ENCODE results near the gene MRFAP1L1. TPM values are rescaled to one million over a fixed set of nuclear protein-coding genes. Genes with fewer than 3 reads are reported as not detected.

Gene MRFAP1L1
- total RNA-seq, 4 donors from 2014 or later, result 51.6 to 76.6 (median 59.6) TPM

GRCh38 chr4:6750286-6751221 lies 40.9 kb upstream of the MRFAP1L1 start:
- Histone ChIP-seq H3K36me3 (no peaks in the 10 kb centered on the region), H3K4me1 (peaks cover 0 to 66% (median 40%) of the 10 kb centered on the region in 4 donors), H3K27ac (peak overlapping the region in 3 of 4 donors; percentile 77 to 86 (median 85)), H3K9me3 (no peaks in the 10 kb centered on the region), H3K4me3 (no peak overlapping the region), H3K27me3 (no peaks in the 10 kb centered on the region)
- no peak for DNase-seq (ENCODE audit: low spot score in 2 of 2)
- TF ChIP-seq EP300 (IDR thresholded peaks at IDR 0.05), result no peak
- 67 to 81% methylated on average over 11 to 22 of the region's 23 CpGs for WGBS, 2 donors

DNA sequence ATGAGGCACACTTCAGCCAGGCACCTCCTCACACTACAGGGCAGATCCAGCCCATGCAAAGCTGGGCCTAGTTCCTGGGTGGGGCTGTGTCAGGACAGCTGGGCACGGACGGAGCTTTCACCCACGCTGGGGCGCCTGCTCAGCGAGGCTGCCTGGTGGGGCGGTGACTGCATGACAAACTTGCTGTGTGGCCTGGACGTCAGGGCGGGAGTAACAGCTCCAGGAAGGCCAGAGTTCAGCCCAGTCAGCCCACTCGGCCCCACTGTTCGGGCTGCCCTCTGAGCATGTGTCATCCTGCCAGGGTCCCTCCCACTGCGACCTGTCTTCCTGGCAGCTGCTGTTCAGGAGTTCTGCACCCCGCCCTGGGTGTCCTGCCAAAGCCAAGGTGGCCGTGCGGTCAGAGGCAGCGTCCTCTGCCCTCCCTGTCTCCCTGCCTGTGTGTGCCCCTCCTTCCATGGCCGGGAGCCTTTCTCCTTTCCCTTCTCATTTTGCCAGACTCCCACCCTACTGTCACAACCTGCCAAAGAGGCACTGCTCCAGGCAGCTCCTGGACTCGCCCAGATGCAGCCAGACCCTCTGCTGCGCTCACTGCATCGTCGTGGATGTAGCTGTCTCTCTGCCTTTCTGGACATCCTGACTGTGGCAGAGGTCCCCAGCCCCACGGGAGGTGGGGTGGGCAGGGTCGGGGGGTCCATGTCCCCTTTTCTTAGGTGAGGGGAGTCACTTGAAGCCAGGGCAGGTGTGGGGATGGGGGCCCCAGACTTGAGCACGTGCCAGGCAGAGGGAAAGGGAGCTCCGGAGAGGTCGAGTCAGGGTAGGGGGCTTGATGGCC lies 39.9 kb upstream of the MRFAP1L1 start:
- WGBS, 2 donors, result 25 to 35% methylated on average over 17 to 25 of the region's 25 CpGs
- Histone ChIP-seq H3K27me3 (no peaks in the 10 kb centered on the region), H3K36me3 (no peaks in the 10 kb centered on the region), H3K4me3 (no peak overlapping the region), H3K9me3 (no peaks in the 10 kb centered on the region), H3K4me1 (peaks cover 0 to 58% (median 40%) of the 10 kb centered on the region in 4 donors), H3K27ac (peak overlapping the region in 3 of 4 donors; percentile 77 to 86 (median 85))
- TF ChIP-seq EP300 (IDR thresholded peaks at IDR 0.05), result peak in 1 of 2 donors; percentile 81
- TF ChIP-seq, protein P1, sequence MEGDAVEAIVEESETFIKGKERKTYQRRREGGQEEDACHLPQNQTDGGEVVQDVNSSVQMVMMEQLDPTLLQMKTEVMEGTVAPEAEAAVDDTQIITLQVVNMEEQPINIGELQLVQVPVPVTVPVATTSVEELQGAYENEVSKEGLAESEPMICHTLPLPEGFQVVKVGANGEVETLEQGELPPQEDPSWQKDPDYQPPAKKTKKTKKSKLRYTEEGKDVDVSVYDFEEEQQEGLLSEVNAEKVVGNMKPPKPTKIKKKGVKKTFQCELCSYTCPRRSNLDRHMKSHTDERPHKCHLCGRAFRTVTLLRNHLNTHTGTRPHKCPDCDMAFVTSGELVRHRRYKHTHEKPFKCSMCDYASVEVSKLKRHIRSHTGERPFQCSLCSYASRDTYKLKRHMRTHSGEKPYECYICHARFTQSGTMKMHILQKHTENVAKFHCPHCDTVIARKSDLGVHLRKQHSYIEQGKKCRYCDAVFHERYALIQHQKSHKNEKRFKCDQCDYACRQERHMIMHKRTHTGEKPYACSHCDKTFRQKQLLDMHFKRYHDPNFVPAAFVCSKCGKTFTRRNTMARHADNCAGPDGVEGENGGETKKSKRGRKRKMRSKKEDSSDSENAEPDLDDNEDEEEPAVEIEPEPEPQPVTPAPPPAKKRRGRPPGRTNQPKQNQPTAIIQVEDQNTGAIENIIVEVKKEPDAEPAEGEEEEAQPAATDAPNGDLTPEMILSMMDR (IDR thresholded peaks at IDR 0.05), result peak in 1 of 5 experiments; percentile 13
- no peak for TF ChIP-seq POLR2A (IDR thresholded peaks at IDR 0.05)
- peak; percentile 44 to 76 for DNase-seq (ENCODE audit: low spot score in 2 of 2)

DNA sequence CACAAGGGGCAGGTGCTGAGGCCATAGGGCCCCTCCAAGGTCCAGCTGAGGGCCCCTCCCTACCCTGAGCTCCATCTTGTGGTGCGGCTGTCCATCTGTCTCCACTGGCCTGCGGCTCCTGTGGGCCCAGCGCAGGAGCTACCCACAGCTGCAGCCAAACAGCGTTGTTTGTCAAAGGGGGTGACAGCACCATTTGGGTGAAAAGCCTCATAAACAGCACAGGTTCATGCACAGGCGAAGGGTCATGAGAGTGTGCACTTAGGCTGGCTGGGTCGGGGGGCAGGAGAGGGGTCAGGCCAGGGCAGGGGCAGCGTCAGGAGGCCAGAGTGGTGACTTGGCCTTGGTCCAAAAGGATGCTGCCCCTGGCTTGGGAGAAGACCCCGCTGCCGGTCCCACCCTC lies 38.6 kb upstream of the MRFAP1L1 start:
- Histone ChIP-seq H3K9me3 (no peaks in the 10 kb centered on the region), H3K27ac (peak overlapping the region in 3 of 4 donors; percentile 77 to 86 (median 85)), H3K27me3 (no peaks in the 10 kb centered on the region), H3K4me3 (no peak overlapping the region), H3K36me3 (no peaks in the 10 kb centered on the region), H3K4me1 (peaks cover 0 to 58% (median 40%) of the 10 kb centered on the region in 4 donors)
- DNase-seq (ENCODE audit: low spot score in 2 of 2), result no peak
- TF ChIP-seq POLR2A (IDR thresholded peaks at IDR 0.05) (no peak), EP300 (IDR thresholded peaks at IDR 0.05) (no peak)
- TF ChIP-seq, protein P1 (IDR thresholded peaks at IDR 0.05), result no peak
- WGBS, 2 donors, result 77 to 82% methylated on average over 9 of the region's 9 CpGs

- WGBS, 2 donors, result 47 to 61% methylated on average over 11 of the region's 11 CpGs
- Histone ChIP-seq H3K9me3 (no peaks in the 10 kb centered on the region), H3K4me1 (peaks cover 0 to 58% (median 40%) of the 10 kb centered on the region in 4 donors), H3K4me3 (no peak overlapping the region), H3K27ac (peak overlapping the region in 2 of 4 donors; percentile 77 to 85), H3K27me3 (no peaks in the 10 kb centered on the region), H3K36me3 (no peaks in the 10 kb centered on the region)
- no peak for TF ChIP-seq POLR2A (IDR thresholded peaks at IDR 0.05)
- no peak for TF ChIP-seq EP300 (IDR thresholded peaks at IDR 0.05)
- DNase-seq (ENCODE audit: low spot score in 2 of 2), result no peak
These were observed 37.8 kb upstream of the MRFAP1L1 start for GRCh38 chr4:6747294-6748051.

- WGBS, 2 donors, result 46 to 49% methylated on average over 14 to 16 of the region's 20 CpGs
- TF ChIP-seq EP300 (IDR thresholded peaks at IDR 0.05) (no peak), POLR2A (IDR thresholded peaks at IDR 0.05) (no peak)
- TF ChIP-seq, protein P1 (IDR thresholded peaks at IDR 0.05), result no peak
- Histone ChIP-seq H3K9me3 (no peaks in the 10 kb centered on the region), H3K27ac (peak overlapping the region in 2 of 4 donors; percentile 77 to 85), H3K36me3 (no peaks in the 10 kb centered on the region), H3K4me3 (no peak overlapping the region), H3K27me3 (no peaks in the 10 kb centered on the region), H3K4me1 (peaks cover 0 to 58% (median 40%) of the 10 kb centered on the region in 4 donors)
- DNase-seq (ENCODE audit: low spot score in 2 of 2), result no peak
These were observed 37.1 kb upstream of the MRFAP1L1 start for GRCh38 chr4:6746721-6747293.
